Glutamatergic neuron (in vitro differentiated cells): Measurements from ENCODE around the gene ALG13. TPM values are rescaled to one million over a fixed set of nuclear protein-coding genes. Genes with fewer than 3 reads are reported as not detected.

Source experiments
- DNase-seq: peaks from one replicate; pipeline ENCODE4 v3.0.0; 2022
- H3K27ac Mint-ChIP-seq: one replicate; pipeline ENCODE4 v1.8.0; 2020; ENCODE audit warnings: mild to moderate bottlenecking, mixed read lengths, inconsistent platforms; ENCODE audit not compliant: unreplicated experiment
- H3K27me3 Mint-ChIP-seq: one replicate; pipeline ENCODE4 v1.8.0; 2020; ENCODE audit warnings: mild to moderate bottlenecking, moderate library complexity, mixed read lengths, inconsistent platforms; ENCODE audit not compliant: unreplicated experiment
- H3K36me3 Mint-ChIP-seq: one replicate; pipeline ENCODE4 v1.8.0; 2020; ENCODE audit warnings: mild to moderate bottlenecking, mixed read lengths, inconsistent platforms; ENCODE audit not compliant: unreplicated experiment
- H3K4me1 Mint-ChIP-seq: one replicate; pipeline ENCODE4 v1.8.0; 2020; ENCODE audit warnings: mild to moderate bottlenecking, low read depth, mixed read lengths, inconsistent platforms; ENCODE audit not compliant: unreplicated experiment
- H3K4me3 Mint-ChIP-seq: one replicate; pipeline ENCODE4 v1.8.0; 2020; ENCODE audit warnings: mild to moderate bottlenecking, mixed read lengths, inconsistent platforms; ENCODE audit not compliant: unreplicated experiment
- H3K9me3 Mint-ChIP-seq: one replicate; pipeline ENCODE4 v1.8.0; 2020; ENCODE audit warnings: mild to moderate bottlenecking, moderate library complexity, mixed read lengths, inconsistent platforms; ENCODE audit not compliant: unreplicated experiment
- CTCF ChIP-seq: fragments of 200-600 bp; sonication (generic); IDR thresholded peaks from one replicate; pipeline ENCODE4 v1.5.0; 2021; ENCODE audit not compliant: partially characterized antibody, unreplicated experiment
- total RNA-seq: library from RNA; stranded (reverse); fragmentation: NEBNext Ultra II Directional; extraction: Animal tissue kit (Norgen Biotek cat#: 25700); gene quantifications from one replicate; pipeline ENCODE4 v1.2.1, GENCODE V29; 2021; ENCODE audit not compliant: unreplicated experiment

ALG13 gene
- total RNA-seq, 1 donor from 2014 or later: 33.4 TPM

DNA sequence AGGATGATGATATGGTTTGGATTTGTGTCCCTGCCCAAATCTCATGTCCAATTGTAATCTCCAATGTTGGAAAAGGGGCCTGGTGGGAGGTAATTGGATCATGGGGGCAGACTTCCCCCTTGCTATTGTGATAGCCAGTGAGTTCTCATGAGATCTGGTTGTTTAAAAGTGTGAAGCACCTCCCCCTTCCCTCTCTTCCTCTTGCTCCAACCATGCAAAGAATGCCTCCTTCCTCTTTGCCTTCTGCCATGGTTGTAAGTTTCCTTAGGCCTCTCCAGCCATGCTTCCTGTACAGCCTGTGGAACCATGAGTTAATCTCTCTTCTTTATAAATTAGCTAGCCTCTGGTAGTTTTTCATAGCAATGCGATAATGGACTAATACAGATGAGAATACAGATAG is 19.7 kb upstream of the ALG13 start:
- TF ChIP-seq CTCF: no peak
- H3K27me3 Mint-ChIP-seq: no peaks in the 10 kb centered on the region
- no peaks in the 10 kb centered on the region for H3K36me3 Mint-ChIP-seq
- no peaks in the 10 kb centered on the region for H3K4me1 Mint-ChIP-seq
- no peak overlapping the region for H3K27ac Mint-ChIP-seq
- no peak for DNase-seq
- H3K9me3 Mint-ChIP-seq: no peaks in the 10 kb centered on the region
- no peak overlapping the region for H3K4me3 Mint-ChIP-seq

DNA sequence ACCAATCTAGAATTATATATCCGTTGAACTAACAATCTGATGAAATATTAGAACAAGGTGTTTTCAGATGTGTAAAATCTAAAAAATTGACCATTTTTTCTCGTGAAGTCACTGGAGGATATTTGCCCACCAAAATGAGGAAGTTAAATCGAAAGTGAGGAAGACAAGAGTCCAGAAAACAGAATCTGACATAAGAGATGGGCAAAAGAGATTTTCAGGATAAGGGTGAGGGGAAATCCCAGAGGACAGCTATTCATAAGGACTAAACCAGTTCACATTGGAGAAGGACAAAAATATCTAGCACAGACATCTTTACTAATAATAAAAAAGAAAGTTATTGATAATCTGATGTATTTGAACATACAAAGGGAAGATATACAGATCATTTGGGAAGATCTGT is 18.7 kb upstream of the ALG13 start:
- Mint-ChIP-seq H3K36me3 (no peaks in the 10 kb centered on the region), H3K4me1 (no peaks in the 10 kb centered on the region), H3K4me3 (no peak overlapping the region), H3K27ac (no peak overlapping the region), H3K27me3 (no peaks in the 10 kb centered on the region), H3K9me3 (no peaks in the 10 kb centered on the region)
- no peak for DNase-seq
- TF ChIP-seq CTCF: no peak

DNA sequence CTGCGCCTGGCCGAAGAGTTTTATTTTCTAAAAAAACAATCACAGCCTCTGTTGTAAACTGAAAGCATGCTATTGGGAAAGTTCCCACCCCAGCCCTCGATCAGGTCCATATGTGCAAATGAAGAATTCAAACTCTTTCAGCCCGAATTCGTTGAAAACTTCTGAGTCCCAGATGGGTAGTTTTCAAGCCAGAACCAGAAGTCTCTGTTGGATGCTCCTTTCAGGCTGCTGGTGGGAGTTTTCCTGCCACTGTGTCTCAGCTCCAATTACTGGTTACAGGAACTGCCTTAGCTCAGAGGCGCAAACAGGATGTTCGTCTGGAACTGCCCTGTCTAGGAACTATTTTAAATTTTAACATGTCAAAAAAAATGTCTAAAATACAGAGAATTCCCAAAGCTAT is 9.3 kb upstream of the ALG13 start:
- Mint-ChIP-seq H3K4me3 (no peak overlapping the region), H3K27ac (no peak overlapping the region)
- TF ChIP-seq CTCF: no peak

DNA sequence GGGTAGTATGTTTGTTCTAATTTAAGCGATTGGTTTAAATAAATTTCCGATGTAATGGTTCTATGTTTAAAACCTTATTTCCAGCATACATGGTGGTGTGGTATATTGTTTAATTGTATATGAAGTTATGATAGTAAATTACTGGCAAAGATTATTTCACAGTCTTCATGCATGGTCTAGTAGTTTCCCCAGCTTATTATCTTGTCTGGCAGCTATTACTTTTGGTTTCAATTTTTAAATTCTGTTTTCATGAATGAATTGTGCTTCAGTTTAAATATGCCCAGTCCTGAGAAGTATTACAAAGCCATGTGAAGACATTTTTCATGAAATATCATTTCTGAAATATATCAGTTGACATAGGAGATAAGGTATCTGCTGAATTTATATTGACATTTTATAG is 6.3 kb downstream of the ALG13 start:
- Mint-ChIP-seq H3K27ac (no peak overlapping the region), H3K36me3 (no peaks in the 10 kb centered on the region), H3K9me3 (no peaks in the 10 kb centered on the region), H3K4me1 (peaks cover 5% of the 10 kb centered on the region), H3K4me3 (no peak overlapping the region), H3K27me3 (no peaks in the 10 kb centered on the region)
- no peak for TF ChIP-seq CTCF
- DNase-seq: no peak

More for the DNA sequence above, 9.3 kb upstream of the ALG13 start:
- no peaks in the 10 kb centered on the region for H3K9me3 Mint-ChIP-seq
- no peaks in the 10 kb centered on the region for H3K4me1 Mint-ChIP-seq
- no peaks in the 10 kb centered on the region for H3K27me3 Mint-ChIP-seq
- DNase-seq: no peak
- H3K36me3 Mint-ChIP-seq: no peaks in the 10 kb centered on the region

- no peaks in the 10 kb centered on the region for H3K9me3 Mint-ChIP-seq
- no peaks in the 10 kb centered on the region for H3K36me3 Mint-ChIP-seq
- no peaks in the 10 kb centered on the region for H3K4me1 Mint-ChIP-seq
- no peak overlapping the region for H3K27ac Mint-ChIP-seq
- TF ChIP-seq CTCF: no peak
- DNase-seq: no peak
- no peak overlapping the region for H3K4me3 Mint-ChIP-seq
- H3K27me3 Mint-ChIP-seq: no peaks in the 10 kb centered on the region
These were observed 14.4 kb downstream of the ALG13 start for GRCh38 chrX:111695297-111695880.
